A673 (cell line): ENCODE data around the gene APOL5. TPM values are rescaled to one million over a fixed set of nuclear protein-coding genes. Genes with fewer than 3 reads are reported as not detected.

Experiments
- BruUV-seq: library from RNA; stranded (reverse); fragments of 400-500 nt; replicated peaks from 2 replicates; lab custom pipeline; 2021; lab: Mats Ljungman, UMichigan
- CTCF ChIA-PET: fragments of 300-600 bp; sonication (Branson Sonifier 250); formaldehyde crosslinking; loops from one replicate; lab custom pipeline; 2022; ENCODE audit warnings: antibody characterized with exemption; lab: Charles Lee
- POLR2A ChIA-PET: fragments of 300-600 bp; sonication (Branson Sonifier 250); formaldehyde crosslinking; loops from one replicate; lab custom pipeline; 2022; ENCODE audit warnings: antibody characterized with exemption; ENCODE audit not compliant: low non-redundant PET; lab: Charles Lee
- DNase-seq: peaks from one replicate; pipeline ENCODE4 v3.0.0-alpha.2; 2015; ENCODE audit warnings: low spot score
- H3K27ac ChIP-seq: fragments of 200-600 bp; sonication (generic); 2 replicates; pipeline ENCODE4 v1.5.1; 2016; ENCODE audit warnings: mixed run types, low read depth, mild to moderate bottlenecking, mixed read lengths, antibody characterized with exemption, low read length; ENCODE audit not compliant: poor library complexity, severe bottlenecking
- H3K27me3 ChIP-seq: fragments of 200-600 bp; sonication (generic); replicated peaks from 2 replicates; pipeline ENCODE4 v1.6.1; 2017; ENCODE audit warnings: mixed run types, low read depth, mild to moderate bottlenecking, mixed read lengths, antibody characterized with exemption, low read length; ENCODE audit not compliant: insufficient read depth, poor library complexity
- H3K36me3 ChIP-seq: fragments of 200-600 bp; sonication (generic); 2 replicates; pipeline ENCODE4 v1.6.1; 2016; ENCODE audit warnings: mixed run types, mild to moderate bottlenecking, mixed read lengths, antibody characterized with exemption, low read length; ENCODE audit not compliant: insufficient read depth, poor library complexity, severe bottlenecking
- H3K4me1 ChIP-seq: fragments of 200-600 bp; sonication (generic); 2 replicates; pipeline ENCODE4 v1.6.1; 2017; ENCODE audit warnings: mixed run types, mild to moderate bottlenecking, mixed read lengths, antibody characterized with exemption, low read length; ENCODE audit not compliant: insufficient read depth, poor library complexity, severe bottlenecking
- H3K4me3 ChIP-seq: fragments of 200-600 bp; sonication (generic); 2 replicates; pipeline ENCODE4 v1.5.1; 2016; ENCODE audit warnings: low read depth, mixed run types, mild to moderate bottlenecking, mixed read lengths, low read length; ENCODE audit not compliant: poor library complexity, severe bottlenecking
- H3K9me3 ChIP-seq: fragments of 200-600 bp; sonication (generic); 2 replicates; pipeline ENCODE4 v1.6.1; 2016; ENCODE audit warnings: mixed run types, low read depth, mild to moderate bottlenecking, mixed read lengths, antibody characterized with exemption, low read length; ENCODE audit not compliant: poor library complexity, severe bottlenecking
- EZH2 ChIP-seq: fragments of 200-600 bp; sonication (generic); IDR thresholded peaks from 2 replicates; pipeline ENCODE4 v1.6.1; 2017; ENCODE audit warnings: borderline replicate concordance, low read depth, mild to moderate bottlenecking, mixed read lengths, antibody characterized with exemption, low read length; ENCODE audit not compliant: poor library complexity, severe bottlenecking
- intact Hi-C: fragments of 100-400 bp; cut with micrococcal nuclease; formaldehyde crosslinking; loops from one replicate; pipeline ENCODE4 v1.10.0; 2022; ENCODE audit not compliant: unreplicated experiment
- total RNA-seq: library from RNA; stranded (reverse); gene quantifications from 2 replicates; pipeline ENCODE4 v1.2.3, GENCODE V29; 2021
- TF ChIP-seq, protein P1 (sequence below): fragments of 300-800, 200-600 bp; sonication (generic); conservative IDR thresholded peaks from 2 replicates; pipeline ENCODE4 v1.5.1; 2017; ENCODE audit warnings: low read depth, mild to moderate bottlenecking, antibody characterized with exemption, low read length, moderate library complexity, mixed read lengths

Gene APOL5
- total RNA-seq, 1 experiment from 2014 or later: not detected

DNA sequence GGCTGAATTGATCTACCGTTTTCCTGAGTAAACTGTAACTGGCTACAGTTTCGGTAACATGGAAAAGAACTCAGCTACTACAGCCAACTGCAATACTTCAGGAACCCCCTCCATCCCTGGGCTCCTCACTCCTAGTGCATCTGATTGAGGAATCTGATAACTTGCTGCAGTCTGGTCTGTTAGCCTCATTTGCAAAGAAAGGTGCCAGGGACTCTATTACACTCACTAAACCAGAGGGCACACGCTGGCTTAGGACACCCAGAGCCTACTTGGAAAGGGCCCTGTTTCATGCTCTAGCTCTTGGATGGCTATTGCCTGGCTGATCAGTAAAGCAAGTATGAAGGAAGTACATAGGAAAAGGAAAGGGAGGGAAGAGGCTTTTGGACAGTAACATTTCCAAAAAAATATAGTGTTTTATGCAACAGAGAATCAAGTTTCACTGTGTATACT lies 22.3 kb downstream of the APOL5 start:
- TF ChIP-seq, protein P1, sequence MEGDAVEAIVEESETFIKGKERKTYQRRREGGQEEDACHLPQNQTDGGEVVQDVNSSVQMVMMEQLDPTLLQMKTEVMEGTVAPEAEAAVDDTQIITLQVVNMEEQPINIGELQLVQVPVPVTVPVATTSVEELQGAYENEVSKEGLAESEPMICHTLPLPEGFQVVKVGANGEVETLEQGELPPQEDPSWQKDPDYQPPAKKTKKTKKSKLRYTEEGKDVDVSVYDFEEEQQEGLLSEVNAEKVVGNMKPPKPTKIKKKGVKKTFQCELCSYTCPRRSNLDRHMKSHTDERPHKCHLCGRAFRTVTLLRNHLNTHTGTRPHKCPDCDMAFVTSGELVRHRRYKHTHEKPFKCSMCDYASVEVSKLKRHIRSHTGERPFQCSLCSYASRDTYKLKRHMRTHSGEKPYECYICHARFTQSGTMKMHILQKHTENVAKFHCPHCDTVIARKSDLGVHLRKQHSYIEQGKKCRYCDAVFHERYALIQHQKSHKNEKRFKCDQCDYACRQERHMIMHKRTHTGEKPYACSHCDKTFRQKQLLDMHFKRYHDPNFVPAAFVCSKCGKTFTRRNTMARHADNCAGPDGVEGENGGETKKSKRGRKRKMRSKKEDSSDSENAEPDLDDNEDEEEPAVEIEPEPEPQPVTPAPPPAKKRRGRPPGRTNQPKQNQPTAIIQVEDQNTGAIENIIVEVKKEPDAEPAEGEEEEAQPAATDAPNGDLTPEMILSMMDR: no peak
- no peak for TF ChIP-seq EZH2
- DNase-seq: no peak
- Histone ChIP-seq H3K27ac (no peak overlapping the region), H3K27me3 (no peaks in the 10 kb centered on the region), H3K4me3 (no peak overlapping the region), H3K4me1 (no peaks in the 10 kb centered on the region), H3K36me3 (peaks cover 22% of the 10 kb centered on the region), H3K9me3 (no peaks in the 10 kb centered on the region)
- CTCF ChIA-PET: no interaction called here
- POLR2A ChIA-PET: no interaction called here
- no TSS peak for BruUV-seq
- intact Hi-C loops: no loop called here

DNA sequence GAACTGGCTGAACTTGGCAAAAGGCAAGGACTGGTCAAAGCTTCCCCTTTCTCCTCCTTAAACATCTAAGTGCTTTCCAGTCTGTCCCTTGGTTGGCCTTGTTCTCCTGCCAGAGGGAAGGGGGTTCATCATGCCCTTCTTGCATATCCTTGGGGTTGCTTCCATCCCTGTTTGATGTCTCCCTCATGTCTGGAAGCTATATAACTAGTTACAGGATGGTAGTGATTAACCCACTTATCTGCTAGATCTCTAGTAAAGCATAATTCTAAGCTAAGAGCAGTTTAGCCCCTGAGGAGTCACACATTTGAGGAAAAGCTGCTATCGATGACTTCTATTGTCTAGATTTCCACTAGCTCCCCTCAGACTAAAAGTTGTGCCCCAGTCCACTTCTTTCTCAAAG lies 22.9 kb downstream of the APOL5 start:
- POLR2A ChIA-PET: interaction anchor here (0.7 kb wide), 1 partner anchor 14 kb away, joined by 3 read pairs; no protein-coding TSS in a partner anchor
- DNase-seq: no peak
- Histone ChIP-seq H3K27ac (peak overlapping the region; percentile 29), H3K27me3 (no peaks in the 10 kb centered on the region), H3K4me3 (no peak overlapping the region), H3K4me1 (no peaks in the 10 kb centered on the region), H3K36me3 (peaks cover 22% of the 10 kb centered on the region), H3K9me3 (no peaks in the 10 kb centered on the region)
- intact Hi-C loops: no loop called here
- BruUV-seq: no TSS peak
- CTCF ChIA-PET: no interaction called here
- no peak for TF ChIP-seq EZH2
- TF ChIP-seq, protein P1: no peak

DNA sequence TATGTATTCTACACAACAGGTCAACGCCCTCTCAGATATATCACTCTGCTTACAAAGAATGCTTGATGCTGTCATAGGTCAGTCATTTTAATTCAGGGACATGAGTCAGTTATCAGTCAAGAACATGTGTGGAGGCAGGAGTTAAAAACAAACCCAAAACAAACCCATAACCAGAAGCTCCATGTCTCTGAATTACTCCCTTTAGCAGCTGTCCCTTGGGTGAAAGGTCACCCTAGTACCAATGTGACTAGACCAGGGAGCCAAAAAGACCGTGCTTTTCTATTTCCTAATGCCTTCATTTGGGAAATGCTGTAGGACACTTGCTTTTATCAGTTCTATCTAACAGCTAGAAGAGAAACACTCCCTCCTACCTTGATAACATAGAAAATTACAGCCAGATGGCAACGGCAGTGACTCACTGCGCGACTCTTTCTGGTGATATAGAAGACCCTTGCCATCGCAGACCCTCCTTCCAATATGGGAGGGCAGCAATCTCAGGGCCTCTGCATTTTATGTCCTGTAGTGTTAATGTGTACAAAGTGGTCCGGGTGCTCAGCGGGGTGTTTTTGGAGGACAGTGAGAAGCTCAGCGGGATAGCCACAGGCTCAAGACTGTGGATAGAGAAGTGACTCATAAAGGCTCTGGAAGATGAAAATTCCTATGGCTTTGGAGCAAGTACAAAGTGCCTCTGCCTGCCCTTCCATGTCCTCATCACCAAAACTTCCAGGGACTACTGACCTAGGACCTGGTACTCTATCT lies 24.8 kb downstream of the APOL5 start:
- H3K27ac ChIP-seq: no peak overlapping the region
- ChIA-PET CTCF (no interaction called here), POLR2A (no interaction called here)
- H3K36me3 ChIP-seq: peaks cover 33% of the 10 kb centered on the region
- H3K9me3 ChIP-seq: no peaks in the 10 kb centered on the region
- no peaks in the 10 kb centered on the region for H3K4me1 ChIP-seq
- DNase-seq: no peak
- no peak overlapping the region for H3K4me3 ChIP-seq
- TF ChIP-seq, protein P1: no peak
- no peak for TF ChIP-seq EZH2
- intact Hi-C loops: no loop called here
- no TSS peak for BruUV-seq
- no peaks in the 10 kb centered on the region for H3K27me3 ChIP-seq
